Right lobe of liver (tissue), 4 donors: ENCODE results near the gene IL17RA.

Experiments used
- CTCF ChIP-seq, 4 donors: fragments of 200-600 bp in 3 of 4; fragments of 450-650 bp in 1 of 4; IDR thresholded peaks; one replicate each; pipeline versions ENCODE4 v1.5.1 to v1.8.0; 2016 to 2022; ENCODE audit warnings: antibody characterized with exemption in 4 of 4, mild to moderate bottlenecking in 2 of 4
- POLR2A ChIP-seq: fragments of 450-650 bp; IDR thresholded peaks from one replicate; pipeline ENCODE4 v1.6.1; 2017; ENCODE audit warnings: antibody characterized with exemption, mild to moderate bottlenecking
- donor health status: DM: no; HTN: no; CAD: no.
- donor health status: DM: no; HTN: no; CAD: no.
- donor health status: DM: no; HTN: yes; CAD: no.

- TF ChIP-seq POLR2A (no peak), CTCF (IDR thresholded peaks at IDR 0.05) (no peak)
Observed at GRCh38 chr22:17087498-17088131, 2.8 kb downstream of the IL17RA start.
